ENCODE measurements around the gene POLE3.
A peak's percentile ranks its signal among the peaks of the same experiment; 100 is the strongest.
"Not testable (repeated sequence)": the region's sequence is repeated elsewhere in the genome, so short reads cannot be mapped to it uniquely, and the experiment has no call there.

The POLE3 gene

GRCh38 chr9:113401027-113401792 lies 9.3 kb downstream of the POLE3 start, which contains the start of gene ALAD:
Gene ALAD (minus strand): TSS chr9:113401284. CDS start chr9:113393559, 7,725 bp downstream.
- DNase-seq = peak; percentile 97

GRCh38 chr9:113399646-113400200 lies 10.8 kb downstream of the POLE3 start:
- no peak for DNase-seq

DNA sequence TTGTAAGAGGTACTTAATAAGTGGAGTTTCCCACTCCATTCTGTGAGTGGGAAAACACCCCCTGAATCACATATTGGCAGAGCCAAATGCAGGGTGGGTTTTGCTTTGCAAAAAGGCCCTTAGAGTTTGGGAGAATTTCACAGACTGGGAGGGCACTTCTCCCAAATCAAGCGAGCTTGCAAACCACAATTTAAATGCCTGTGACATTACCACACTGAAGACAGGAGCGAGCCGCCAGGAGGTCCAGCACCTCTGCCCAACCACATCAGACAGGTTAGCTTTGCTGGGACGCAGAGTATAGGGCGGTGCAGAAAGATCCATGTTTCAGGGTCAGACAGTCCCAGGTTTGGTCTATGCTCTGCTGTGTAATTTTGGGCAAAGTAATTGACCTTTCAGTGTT lies 11.7 kb downstream of the POLE3 start:
- DNase-seq = no peak

GRCh38 chr9:113397203-113397631 lies 13.3 kb downstream of the POLE3 start:
- DNase-seq = no peak

- no peak for DNase-seq
Observed at GRCh38 chr9:113395000-113395861, 15.2 kb downstream of the POLE3 start.

GRCh38 chr9:113393281-113393680 lies 17.2 kb downstream of the POLE3 start:
- no peak for DNase-seq

- DNase-seq = no peak
Observed at GRCh38 chr9:113391917-113392316, 18.6 kb downstream of the POLE3 start.

DNA sequence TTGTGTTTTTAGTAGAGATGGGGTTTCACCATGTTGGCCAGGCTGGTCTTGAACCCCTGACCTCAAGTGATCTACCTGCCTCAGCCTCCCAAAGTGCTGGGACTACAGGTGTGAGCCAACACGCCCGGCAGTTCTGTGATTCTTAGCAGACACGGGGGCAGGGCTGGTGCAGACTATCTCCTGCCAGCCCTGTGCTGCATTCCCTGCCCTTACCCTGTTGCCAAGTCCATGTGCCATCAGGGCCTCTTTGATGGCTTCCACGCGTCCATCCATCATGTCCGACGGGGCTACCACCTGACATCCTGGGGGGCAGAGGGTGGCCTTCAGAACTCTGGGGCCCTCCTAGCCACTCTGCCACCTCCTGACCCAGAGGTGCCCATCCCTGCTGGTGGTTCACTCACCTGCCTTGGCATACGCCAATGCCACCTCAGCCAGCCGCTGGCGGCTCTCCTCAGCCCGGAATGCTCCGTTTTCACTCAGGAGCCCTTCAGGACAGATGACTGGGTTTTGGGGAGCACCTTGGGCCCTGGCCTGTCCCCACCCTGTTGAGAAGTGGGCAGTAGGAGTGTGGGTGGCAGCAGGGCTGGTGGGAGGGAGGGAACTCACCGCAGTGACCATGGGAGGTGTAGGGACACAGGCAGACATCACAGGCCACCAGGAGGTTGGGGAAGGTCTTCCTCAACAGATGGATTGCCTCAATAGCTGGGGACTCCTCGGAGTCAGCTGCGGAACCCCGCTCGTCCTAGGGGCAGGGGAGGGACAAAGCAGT lies 20.1 kb downstream of the POLE3 start:
- no peak for DNase-seq

GRCh38 chr9:113389451-113389850 lies 21.0 kb downstream of the POLE3 start:
- no peak for DNase-seq

- DNase-seq = no peak
Observed at GRCh38 chr9:113388833-113389232, 21.6 kb downstream of the POLE3 start.

DNA sequence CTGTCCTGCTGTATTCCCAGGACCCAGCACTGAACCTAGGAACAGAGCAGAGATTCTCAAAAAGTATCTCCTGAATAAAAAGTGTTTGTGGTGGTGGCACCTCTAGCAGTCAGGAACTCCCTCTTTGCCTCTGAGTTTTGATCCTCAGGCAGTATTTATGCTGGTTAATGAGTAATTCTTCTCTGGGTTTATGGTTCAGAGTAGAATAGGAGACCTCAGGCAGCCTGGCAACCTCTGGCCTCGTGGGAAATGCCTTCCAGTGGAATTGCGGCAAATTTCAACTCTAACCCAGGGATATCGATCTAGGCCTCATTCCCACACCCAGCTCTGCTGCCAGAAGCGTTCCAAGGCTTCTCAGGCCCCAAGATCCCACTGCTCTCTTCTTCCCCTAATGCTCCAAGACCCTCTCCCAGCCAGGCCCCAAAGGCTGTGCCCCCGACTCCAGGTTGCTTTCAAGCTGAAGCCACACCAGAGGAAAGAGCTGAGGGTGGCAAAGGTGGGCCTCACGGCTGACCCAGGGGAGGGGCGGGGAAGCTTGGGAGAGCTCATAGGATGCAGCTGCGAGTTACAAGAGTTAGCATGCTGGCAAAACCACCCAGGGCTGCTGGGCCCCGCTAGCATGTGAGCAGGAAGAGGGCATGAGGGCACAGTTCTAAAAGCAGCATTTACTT lies 22.8 kb downstream of the POLE3 start:
- DNase-seq = no peak

DNA sequence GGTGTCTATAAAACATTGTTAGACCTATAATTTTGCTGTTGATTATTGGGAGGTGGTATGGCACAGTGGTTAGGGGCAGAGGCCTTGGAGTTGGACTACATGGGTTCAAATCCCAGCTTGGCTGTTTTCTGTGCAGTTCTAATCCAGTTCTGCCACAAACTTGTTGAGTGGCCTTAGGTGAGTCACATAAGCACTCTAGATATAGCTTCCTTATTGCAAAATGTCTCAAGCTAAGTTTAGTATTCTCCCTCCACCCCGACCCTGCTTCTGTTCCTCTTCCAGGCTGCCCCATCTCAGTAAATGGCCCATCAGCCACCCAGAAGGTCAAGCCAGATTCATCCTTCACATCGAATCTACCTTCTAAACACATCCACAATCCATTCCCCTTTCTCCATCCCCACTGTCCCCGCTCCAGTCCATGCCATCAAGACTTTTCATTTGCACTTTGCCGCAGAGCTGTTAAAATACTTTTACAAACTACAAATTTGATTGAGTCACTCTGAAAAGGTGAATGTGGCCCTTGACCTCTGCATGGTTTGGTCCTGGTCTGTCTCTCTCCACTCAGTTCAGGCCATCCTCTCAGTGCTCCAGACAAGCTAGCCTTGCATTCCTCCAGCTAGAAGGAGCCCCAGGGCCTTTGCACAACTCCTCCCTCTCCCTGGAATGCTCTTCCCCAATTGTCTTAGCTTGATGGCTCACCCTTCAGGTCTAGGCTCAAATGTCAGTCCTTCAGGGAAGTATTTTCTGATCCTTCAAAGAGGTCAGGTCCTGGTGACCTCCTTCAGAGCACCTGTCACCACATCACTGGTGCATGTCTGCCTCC lies 23.7 kb downstream of the POLE3 start:
- DNase-seq = no peak

DNA sequence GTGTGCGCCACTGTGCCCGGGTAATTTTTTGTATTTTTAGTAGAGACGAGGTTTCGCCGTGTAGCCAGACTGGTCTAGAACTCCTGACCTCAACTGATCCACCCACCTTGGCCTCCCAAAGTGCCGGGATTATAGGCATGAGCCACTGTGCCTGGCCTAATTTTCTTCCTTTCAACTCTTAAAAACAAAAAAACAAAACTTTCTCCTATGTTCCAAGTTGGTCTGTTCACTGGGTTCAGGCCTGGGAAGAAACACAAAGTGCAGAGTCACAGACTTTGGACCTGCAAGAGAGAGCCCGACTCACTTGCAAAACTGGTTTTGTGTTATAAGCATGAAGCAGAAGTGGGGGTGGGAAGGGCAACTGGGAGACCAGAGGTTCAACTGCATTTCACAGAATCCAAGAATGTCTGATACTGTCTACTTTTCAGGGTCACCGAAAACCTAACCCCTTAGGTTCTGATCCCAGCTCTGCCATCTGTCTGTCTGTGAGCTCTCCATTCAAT lies 28.5 kb downstream of the POLE3 start:
- DNase-seq = no peak

DNA sequence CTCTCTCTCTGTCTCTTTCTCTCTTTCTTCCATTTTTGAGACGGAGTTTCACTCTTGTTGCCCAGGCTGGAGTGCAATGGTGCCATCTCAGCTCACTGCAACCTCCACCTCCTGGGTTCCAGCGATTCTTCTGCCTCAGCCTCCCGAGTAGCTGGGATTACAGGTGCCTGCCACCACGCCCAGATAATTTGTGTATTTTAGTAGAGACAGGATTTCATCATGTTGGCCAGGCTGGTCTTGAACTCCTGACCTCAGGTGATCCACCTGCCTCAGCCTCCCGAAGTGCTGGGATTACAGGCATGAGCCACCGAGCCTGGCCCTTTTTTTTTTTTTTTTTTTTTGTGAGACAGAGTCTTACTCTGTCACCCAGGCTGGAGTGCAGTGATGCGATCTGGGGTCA lies 29.0 kb downstream of the POLE3 start:
- not testable (repeated sequence) for DNase-seq

DNA sequence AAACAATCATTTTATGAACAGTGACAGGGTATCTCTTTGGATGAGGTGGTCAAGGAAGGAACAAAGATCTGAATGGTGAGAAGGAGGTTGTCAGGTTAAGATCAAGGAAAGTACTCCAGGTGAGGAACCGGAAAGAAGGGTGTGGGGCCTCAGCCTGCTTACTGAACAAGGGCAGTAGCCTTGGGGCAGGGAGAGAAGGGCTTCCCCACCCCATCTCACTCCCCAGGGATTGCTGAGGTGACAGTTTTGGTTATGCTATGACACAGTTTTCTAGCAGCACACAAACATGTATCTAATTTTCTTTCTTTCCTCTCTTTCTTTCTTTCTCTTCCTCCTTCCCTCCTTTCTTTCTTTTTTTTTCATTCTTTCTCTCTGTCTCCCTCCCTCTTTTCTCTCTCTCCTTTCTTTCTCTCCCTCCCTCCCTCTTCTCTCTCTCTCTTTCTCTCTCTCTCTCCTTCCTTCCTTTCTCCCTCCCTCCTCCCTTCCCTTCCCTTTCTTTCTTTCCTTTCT lies 29.6 kb downstream of the POLE3 start:
- no peak for DNase-seq

DNA sequence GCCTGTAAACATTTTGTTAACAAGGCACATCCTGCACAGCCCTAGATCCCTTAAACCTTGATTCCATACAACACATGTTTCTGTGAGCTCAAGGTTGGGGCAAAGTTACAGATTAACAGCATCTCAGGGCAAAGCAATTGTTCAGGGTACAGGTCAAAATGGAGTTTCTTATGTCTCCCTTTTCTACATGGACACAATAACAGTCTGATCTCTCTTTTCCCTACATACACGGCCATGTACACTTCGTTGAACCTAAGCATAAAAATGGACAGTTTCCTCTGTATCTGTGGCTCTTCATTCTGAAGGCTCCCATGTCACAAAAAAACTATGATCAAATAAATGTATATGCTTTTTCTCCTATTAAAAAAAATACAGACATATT lies 30.7 kb downstream of the POLE3 start:
- DNase-seq = not testable (repeated sequence)

- not testable (repeated sequence) for DNase-seq
Observed at GRCh38 chr9:113379094-113379828, 31.2 kb downstream of the POLE3 start.

DNA sequence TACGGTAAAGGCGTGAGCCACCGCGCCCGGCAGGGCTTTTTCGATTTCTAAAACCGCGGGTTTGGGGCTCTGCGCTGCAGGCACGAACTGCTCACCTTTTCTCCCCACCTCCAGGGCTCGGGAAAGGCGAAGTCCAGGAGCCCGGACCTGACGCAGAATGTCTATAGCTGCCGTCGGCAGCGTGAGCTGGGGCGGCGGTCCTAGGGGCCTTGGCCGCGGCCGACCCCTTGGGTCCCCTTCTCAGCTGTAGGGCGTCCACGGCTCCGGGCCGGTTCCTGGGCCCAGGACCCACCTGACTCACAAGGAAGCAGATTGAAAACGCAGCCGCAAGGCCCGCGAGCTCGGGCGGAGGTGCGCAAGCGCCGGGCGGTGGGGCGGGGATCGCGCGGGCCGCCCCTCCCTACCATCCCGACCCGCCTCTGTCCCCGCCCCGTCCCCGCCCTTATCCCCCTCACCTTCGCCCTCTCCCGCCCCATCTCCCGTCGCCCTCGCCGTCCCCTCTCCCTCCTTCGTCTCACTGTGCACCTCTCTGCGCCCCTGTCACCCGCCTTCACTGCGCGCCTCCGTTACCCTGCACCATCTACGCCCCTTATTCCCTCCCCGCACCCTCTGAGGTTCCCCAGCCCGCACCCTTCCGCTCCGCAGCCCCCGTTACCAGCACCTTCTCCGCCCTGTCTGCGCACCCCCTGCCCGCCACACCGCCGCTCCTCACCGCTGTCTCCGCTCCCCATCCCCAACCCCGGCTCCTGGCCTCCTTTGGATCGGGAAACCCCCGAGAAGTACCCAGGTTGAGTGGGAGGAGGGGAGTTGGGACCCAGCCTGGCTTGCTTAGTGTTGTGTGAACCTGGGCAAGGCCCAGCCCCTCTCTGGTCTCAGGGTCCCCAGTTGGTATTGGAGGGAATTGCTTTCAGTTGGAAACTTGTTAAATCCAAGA lies 33.6 kb downstream of the POLE3 start, which contains the start of gene HDHD3:
Gene HDHD3, minus strand, starts transcription at position 353 of the 934 bp plus-strand sequence. CDS start 2,632 bp downstream, outside the sequence.
- peak; percentile 84 for DNase-seq
